ENCODE results near the gene SVOP.
"Not testable (repeated sequence)": the region's sequence is repeated elsewhere in the genome, so short reads cannot be mapped to it uniquely, and the experiment has no call there.

Gene SVOP

GRCh38 chr12:109052414-109053323 is 31.8 kb upstream of the SVOP start, which contains the start of gene USP30:
Gene USP30 (plus strand): TSS chr12:109052576. CDS start chr12:109052679, 103 bp downstream.
- DNase-seq (peak; percentile 84 to 86 (median 84)), ATAC-seq (replicated peaks) (peak; percentile 75)
- Mint-ChIP-seq H3K27me3 (no peaks in the 10 kb centered on the region), H3K4me3 (peak within 1 kb of the TSS; percentile 94 to 99), H3K27ac (peak within 1 kb of the TSS; percentile 94 to 97), H3K9me3 (no peaks in the 10 kb centered on the region), H3K4me1 (ENCODE audit: low read depth in 2 of 2) (peaks cover 18 to 21% of the 10 kb centered on the region in 2 donors), H3K36me3 (ENCODE audit: insufficient read depth) (peaks cover 20% of the 10 kb centered on the region)

- H3K4me1 Mint-ChIP-seq (ENCODE audit: low read depth in 2 of 2), result peaks cover 18 to 21% of the 10 kb centered on the region in 2 donors
- ATAC-seq (replicated peaks), result no peak
These were observed 31.2 kb upstream of the SVOP start for GRCh38 chr12:109052097-109052413.

GRCh38 chr12:109049794-109050193 is 28.9 kb upstream of the SVOP start:
- H3K4me3 Mint-ChIP-seq; H3K27ac Mint-ChIP-seq; H3K27me3 Mint-ChIP-seq; ATAC-seq (replicated peaks); DNase-seq; H3K9me3 Mint-ChIP-seq: not testable (repeated sequence)
- Mint-ChIP-seq H3K36me3 (ENCODE audit: insufficient read depth) (peaks cover 16% of the 10 kb centered on the region), H3K4me1 (ENCODE audit: low read depth in 2 of 2) (peaks cover 18 to 21% of the 10 kb centered on the region in 2 donors)

More at GRCh38 chr12:109052097-109052413, 31.2 kb upstream of the SVOP start:
- no peak for DNase-seq
- Mint-ChIP-seq H3K27ac (peak overlapping the region; percentile 94 to 97), H3K9me3 (no peaks in the 10 kb centered on the region), H3K4me3 (peak overlapping the region; percentile 94 to 99), H3K27me3 (no peaks in the 10 kb centered on the region), H3K36me3 (ENCODE audit: insufficient read depth) (peaks cover 20% of the 10 kb centered on the region)

- not testable (repeated sequence) for H3K27me3 Mint-ChIP-seq; H3K4me3 Mint-ChIP-seq; H3K27ac Mint-ChIP-seq; H3K9me3 Mint-ChIP-seq; DNase-seq; ATAC-seq (replicated peaks)
- H3K36me3 Mint-ChIP-seq (ENCODE audit: insufficient read depth), result peaks cover 15% of the 10 kb centered on the region
- H3K4me1 Mint-ChIP-seq (ENCODE audit: low read depth in 2 of 2), result peaks cover 12 to 15% of the 10 kb centered on the region in 2 donors
These were observed 27.8 kb upstream of the SVOP start for GRCh38 chr12:109048706-109049105.

- no peaks in the 10 kb centered on the region for H3K9me3 Mint-ChIP-seq
These were observed 26.4 kb upstream of the SVOP start for GRCh38 chr12:109047081-109047805.

GRCh38 chr12:109044241-109044640 is 23.4 kb upstream of the SVOP start:
- no peak for DNase-seq
- Mint-ChIP-seq H3K4me1 (ENCODE audit: low read depth in 2 of 2) (no peaks in the 10 kb centered on the region), H3K9me3 (no peaks in the 10 kb centered on the region), H3K4me3 (no peak overlapping the region), H3K27ac (no peak overlapping the region), H3K27me3 (peaks cover 22 to 30% of the 10 kb centered on the region in 2 donors), H3K36me3 (ENCODE audit: insufficient read depth) (no peaks in the 10 kb centered on the region)
- ATAC-seq (replicated peaks), result no peak

More at GRCh38 chr12:109047081-109047805, 26.4 kb upstream of the SVOP start:
- no peak for ATAC-seq (replicated peaks)
- Mint-ChIP-seq H3K27me3 (peaks cover 10 to 15% of the 10 kb centered on the region in 2 donors), H3K4me3 (no peak overlapping the region), H3K4me1 (ENCODE audit: low read depth in 2 of 2) (peaks cover 4 to 5% of the 10 kb centered on the region in 2 donors), H3K27ac (no peak overlapping the region), H3K36me3 (ENCODE audit: insufficient read depth) (peaks cover 2% of the 10 kb centered on the region)
- DNase-seq, result no peak

GRCh38 chr12:109036975-109037374 is 16.1 kb upstream of the SVOP start:
- Mint-ChIP-seq H3K9me3 (peaks cover 0 to 6% of the 10 kb centered on the region in 2 donors), H3K36me3 (ENCODE audit: insufficient read depth) (no peaks in the 10 kb centered on the region), H3K4me1 (ENCODE audit: low read depth in 2 of 2) (no peaks in the 10 kb centered on the region), H3K4me3 (no peak overlapping the region), H3K27me3 (peaks cover 12 to 17% of the 10 kb centered on the region in 2 donors), H3K27ac (no peak overlapping the region)
- no peak for DNase-seq
- no peak for ATAC-seq (replicated peaks)

GRCh38 chr12:109033239-109034196 is 12.7 kb upstream of the SVOP start:
- DNase-seq (no peak), ATAC-seq (replicated peaks) (no peak)
- H3K4me1 Mint-ChIP-seq (ENCODE audit: low read depth in 2 of 2), result no peaks in the 10 kb centered on the region
- H3K4me3 Mint-ChIP-seq, result no peak overlapping the region
- peaks cover 0 to 6% of the 10 kb centered on the region in 2 donors for H3K9me3 Mint-ChIP-seq
- H3K36me3 Mint-ChIP-seq (ENCODE audit: insufficient read depth), result no peaks in the 10 kb centered on the region
- no peak overlapping the region for H3K27ac Mint-ChIP-seq
- peaks cover 23 to 31% of the 10 kb centered on the region in 2 donors for H3K27me3 Mint-ChIP-seq

GRCh38 chr12:109029411-109029810 is 8.5 kb upstream of the SVOP start:
- H3K27ac Mint-ChIP-seq, result no peak overlapping the region

GRCh38 chr12:109028624-109029023 is 7.8 kb upstream of the SVOP start:
- H3K36me3 Mint-ChIP-seq (ENCODE audit: insufficient read depth); ATAC-seq (replicated peaks); H3K4me1 Mint-ChIP-seq (ENCODE audit: low read depth in 2 of 2); DNase-seq; H3K9me3 Mint-ChIP-seq; H3K4me3 Mint-ChIP-seq; H3K27ac Mint-ChIP-seq: not testable (repeated sequence)
- H3K27me3 Mint-ChIP-seq, result peaks cover 30 to 43% of the 10 kb centered on the region in 2 donors

More at GRCh38 chr12:109029411-109029810, 8.5 kb upstream of the SVOP start:
- ATAC-seq (replicated peaks) (no peak), DNase-seq (no peak)
- Mint-ChIP-seq H3K27me3 (peaks cover 30 to 40% of the 10 kb centered on the region in 2 donors), H3K36me3 (ENCODE audit: insufficient read depth) (no peaks in the 10 kb centered on the region), H3K4me3 (no peak overlapping the region), H3K4me1 (ENCODE audit: low read depth in 2 of 2) (no peaks in the 10 kb centered on the region), H3K9me3 (no peaks in the 10 kb centered on the region)

GRCh38 chr12:109027767-109028166 is 6.9 kb upstream of the SVOP start:
- peaks cover 30 to 52% of the 10 kb centered on the region in 2 donors for H3K27me3 Mint-ChIP-seq
- no peak for ATAC-seq (replicated peaks)
- H3K36me3 Mint-ChIP-seq (ENCODE audit: insufficient read depth), result no peaks in the 10 kb centered on the region
- no peaks in the 10 kb centered on the region for H3K9me3 Mint-ChIP-seq
- DNase-seq, result no peak
- no peaks in the 10 kb centered on the region for H3K4me1 Mint-ChIP-seq (ENCODE audit: low read depth in 2 of 2)
- H3K27ac Mint-ChIP-seq, result no peak overlapping the region
- no peak overlapping the region for H3K4me3 Mint-ChIP-seq

GRCh38 chr12:109020146-109020795 is 597 bp downstream of the SVOP start:
- DNase-seq (no peak), ATAC-seq (replicated peaks) (no peak)
- peaks cover 0 to 2% of the 10 kb centered on the region in 2 donors for H3K4me1 Mint-ChIP-seq (ENCODE audit: low read depth in 2 of 2)
- no peaks in the 10 kb centered on the region for H3K36me3 Mint-ChIP-seq (ENCODE audit: insufficient read depth)
- H3K27me3 Mint-ChIP-seq, result peaks cover 52 to 63% of the 10 kb centered on the region in 2 donors
- H3K9me3 Mint-ChIP-seq, result no peaks in the 10 kb centered on the region
- no peak overlapping the region for H3K27ac Mint-ChIP-seq
- H3K4me3 Mint-ChIP-seq, result no peak overlapping the region
